Measurements from ENCODE around the gene PPP1CB.

Gene PPP1CB

DNA sequence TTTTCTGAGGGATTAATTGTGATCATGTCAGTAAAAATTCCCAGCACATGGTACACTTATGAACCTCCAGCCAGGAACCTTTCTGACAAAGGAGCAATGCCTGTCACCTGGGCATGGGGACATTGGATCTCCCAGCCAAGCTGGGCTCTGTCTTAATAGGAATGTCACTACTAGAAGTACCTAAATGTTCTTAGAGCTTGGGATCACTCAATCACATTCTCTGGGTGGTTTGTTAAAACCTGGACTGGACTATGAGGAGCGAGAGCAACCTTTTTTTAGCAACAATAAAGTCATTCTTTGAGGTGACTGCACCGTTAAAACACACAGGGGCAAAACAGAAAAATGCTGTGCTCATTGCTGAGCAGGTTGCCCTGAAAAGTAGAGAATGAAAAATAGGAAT, 6.4 kb upstream of the PPP1CB start:
- no peak for DNase-seq (ENCODE audit: low read depth)

- no peak for DNase-seq (ENCODE audit: low read depth)
Measured at GRCh38 chr2:28745876-28746275, 5.8 kb upstream of the PPP1CB start.

DNA sequence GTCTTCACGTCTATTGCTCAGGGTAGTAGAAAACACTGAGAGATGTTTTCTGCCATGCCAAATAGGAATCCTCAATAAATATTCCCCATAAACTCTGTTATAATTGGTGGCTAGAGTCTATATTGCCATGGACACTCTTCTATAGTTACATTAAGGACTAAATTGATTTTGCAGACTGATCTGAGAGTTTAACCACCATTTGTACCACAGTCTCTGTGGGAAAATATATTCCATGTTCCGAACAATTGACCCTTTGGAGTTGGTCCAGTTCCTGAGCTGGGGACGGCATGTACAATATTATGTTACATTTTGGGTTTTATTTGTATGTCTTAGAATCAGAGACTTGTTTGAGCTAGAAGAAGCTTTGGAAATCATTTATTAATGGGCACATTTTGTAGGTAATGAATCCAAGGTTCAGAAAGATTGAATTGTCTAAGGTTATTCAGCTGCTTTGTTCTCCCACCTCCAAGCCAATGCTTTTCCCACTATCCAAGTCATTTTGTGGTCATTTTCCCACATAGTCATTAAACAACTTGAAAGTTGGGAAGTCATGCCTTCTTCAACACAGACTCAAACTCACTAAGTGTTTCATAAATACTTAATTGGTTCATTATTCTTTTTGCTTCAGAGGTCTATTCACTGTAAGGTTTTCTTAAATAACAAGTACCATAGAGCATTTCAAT, 5.1 kb upstream of the PPP1CB start:
- no peak for DNase-seq (ENCODE audit: low read depth)

- DNase-seq (ENCODE audit: low read depth) = no peak
Measured at GRCh38 chr2:28747714-28748113, 3.9 kb upstream of the PPP1CB start.

GRCh38 chr2:28748176-28748575, 3.5 kb upstream of the PPP1CB start:
- DNase-seq (ENCODE audit: low read depth) = no peak

DNA sequence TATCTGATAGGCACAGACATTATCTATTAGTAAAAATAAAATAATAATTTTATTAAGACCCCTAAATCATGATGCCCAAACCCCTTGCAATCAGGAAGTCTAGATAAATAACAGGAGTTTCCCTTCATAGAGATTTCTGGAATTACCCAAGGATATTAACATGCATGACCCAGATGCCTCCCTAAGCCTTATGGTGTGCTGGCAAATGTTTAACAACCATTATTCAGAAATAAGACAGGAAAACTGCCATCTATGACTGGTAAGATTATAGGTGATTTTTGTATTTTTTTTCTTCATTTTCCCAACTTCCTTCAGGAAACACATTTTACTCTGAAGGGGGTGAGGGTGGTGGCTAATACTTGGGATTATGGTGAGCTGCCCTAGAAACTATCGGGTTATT, 2.7 kb upstream of the PPP1CB start:
- DNase-seq (ENCODE audit: low read depth) = no peak

DNA sequence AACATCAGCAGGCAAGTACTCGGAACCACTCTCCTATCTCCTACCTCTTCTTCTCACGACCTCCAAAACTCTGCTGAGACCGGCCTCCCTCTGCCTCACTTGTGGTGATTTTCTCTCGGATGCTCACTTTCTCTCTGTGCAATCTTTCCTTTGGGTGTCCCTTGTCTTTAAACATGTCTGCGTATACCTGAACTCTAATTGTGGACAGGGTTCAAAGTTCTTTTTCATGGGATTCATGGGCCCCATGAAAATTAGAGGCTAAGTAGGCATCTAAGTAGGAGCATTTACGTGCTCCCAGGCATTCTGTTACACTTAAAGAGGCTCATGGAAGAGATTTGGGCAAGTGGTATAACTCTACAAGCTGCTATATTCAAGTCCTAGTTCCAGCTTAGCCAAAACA, 2.1 kb upstream of the PPP1CB start:
- no peak for DNase-seq (ENCODE audit: low read depth)

DNA sequence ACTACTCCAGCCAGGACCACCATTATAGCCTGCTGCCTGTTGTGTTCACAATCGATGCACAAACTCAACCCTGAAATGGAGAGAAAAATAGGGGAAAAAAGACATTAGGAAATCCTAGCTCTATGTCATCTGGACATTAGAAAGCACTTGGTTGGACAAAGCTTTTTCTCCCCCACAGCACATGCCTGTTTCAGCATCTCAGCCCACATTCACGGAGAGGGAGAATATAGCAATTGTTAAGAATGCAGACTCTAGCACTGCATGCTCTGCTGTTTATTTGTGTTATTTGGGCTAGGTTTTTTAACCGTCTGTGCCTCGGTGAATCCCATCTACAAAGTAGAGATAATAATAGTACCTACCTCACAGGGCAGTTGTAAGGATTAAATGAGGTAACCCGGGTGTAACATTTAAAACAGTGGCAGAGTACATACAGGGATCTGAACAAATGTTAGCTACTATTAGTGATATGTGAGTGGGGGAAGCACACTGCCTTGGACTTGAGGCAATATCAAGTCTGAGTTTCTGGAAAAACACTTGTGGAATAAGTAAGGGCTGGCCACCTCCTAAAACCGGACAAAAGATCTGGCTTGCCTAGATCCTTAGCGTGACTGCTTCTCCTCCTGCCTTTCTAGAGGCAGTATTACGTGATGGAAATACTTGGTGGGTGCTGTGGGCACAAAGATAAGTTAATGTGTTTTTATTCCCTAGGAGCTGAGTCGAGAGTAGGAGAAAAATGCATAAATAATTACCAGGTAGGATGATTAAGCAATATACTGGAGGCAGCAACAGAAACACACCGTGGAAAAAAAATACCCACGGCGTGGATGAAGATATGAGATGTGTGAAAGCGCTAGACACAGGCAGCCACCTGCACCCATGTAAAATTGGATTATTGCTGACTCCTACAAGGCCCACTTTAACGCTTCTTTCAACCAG, 1.0 kb upstream of the PPP1CB start:
- peak; percentile 42 for DNase-seq (ENCODE audit: low read depth)

- DNase-seq (ENCODE audit: low read depth) = no peak
Measured at GRCh38 chr2:28751956-28752630, 463 bp downstream of the PPP1CB start.

GRCh38 chr2:28752631-28753376, 1.2 kb downstream of the PPP1CB start:
- no peak for DNase-seq (ENCODE audit: low read depth)

DNA sequence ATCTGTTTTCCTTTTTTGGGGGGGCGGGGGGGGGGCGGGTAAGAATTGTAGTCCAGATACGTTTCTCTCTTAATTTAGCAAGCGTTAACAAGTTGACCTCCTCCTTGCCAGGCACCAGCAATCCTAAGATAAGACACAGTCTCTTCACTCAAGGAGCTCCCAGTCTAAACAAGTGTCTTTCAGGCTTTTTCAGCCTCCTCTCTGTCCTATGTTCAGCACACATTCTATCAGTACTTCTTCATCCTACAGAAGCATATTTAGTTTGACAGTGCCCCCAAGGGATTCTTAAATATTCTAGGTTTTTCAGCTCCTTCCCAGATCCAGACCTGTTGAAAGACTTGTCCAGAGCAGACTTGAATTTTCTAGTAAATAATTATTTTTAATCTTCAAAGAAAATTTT, 2.7 kb downstream of the PPP1CB start:
- DNase-seq (ENCODE audit: low read depth) = no peak

GRCh38 chr2:28755421-28755820, 3.8 kb downstream of the PPP1CB start:
- no peak for DNase-seq (ENCODE audit: low read depth)

GRCh38 chr2:28758459-28758858, 6.8 kb downstream of the PPP1CB start:
- DNase-seq (ENCODE audit: low read depth) = no peak

DNA sequence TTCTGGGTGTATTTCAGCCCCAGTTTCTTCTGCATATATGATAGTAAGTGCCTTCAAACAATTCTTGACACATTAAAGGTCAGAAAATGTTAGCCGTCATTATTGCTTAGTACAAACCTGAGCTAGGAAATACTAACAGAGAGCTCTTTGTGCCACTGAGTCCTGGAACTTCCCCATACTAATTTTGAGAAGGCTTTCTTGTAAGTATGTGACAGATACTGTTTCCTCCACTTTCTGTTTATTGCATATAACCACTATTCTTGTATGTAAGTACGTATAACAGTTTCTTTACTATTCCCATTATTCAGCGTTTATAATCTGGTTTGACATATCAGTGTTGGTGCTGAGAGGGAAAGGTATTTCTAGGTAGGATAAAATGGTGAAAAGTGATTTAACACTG, 9.8 kb downstream of the PPP1CB start:
- DNase-seq (ENCODE audit: low read depth) = no peak

GRCh38 chr2:28764909-28765711, 13.5 kb downstream of the PPP1CB start:
- no peak for DNase-seq (ENCODE audit: low read depth)

DNA sequence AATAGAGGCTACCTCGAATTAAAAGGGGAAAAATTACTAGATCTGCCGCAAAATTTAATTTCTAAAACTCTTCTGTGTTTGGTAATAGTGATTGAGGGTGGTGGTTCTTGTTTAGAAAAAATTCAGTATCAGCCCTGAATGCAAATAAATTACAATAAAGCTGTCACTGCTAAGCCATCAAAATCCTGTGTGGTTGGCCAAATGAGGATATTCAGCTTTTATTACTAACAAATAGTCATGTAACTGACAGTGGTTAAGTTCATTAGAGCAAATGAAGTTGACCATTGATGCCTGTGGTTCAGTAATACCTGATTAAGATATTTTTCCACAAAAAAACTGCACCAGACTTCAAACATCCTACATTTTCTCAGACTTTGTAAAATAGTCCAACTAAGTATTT, 14.4 kb downstream of the PPP1CB start:
- DNase-seq (ENCODE audit: low read depth) = no peak

GRCh38 chr2:28767337-28767736, 15.7 kb downstream of the PPP1CB start:
- no peak for DNase-seq (ENCODE audit: low read depth)

DNA sequence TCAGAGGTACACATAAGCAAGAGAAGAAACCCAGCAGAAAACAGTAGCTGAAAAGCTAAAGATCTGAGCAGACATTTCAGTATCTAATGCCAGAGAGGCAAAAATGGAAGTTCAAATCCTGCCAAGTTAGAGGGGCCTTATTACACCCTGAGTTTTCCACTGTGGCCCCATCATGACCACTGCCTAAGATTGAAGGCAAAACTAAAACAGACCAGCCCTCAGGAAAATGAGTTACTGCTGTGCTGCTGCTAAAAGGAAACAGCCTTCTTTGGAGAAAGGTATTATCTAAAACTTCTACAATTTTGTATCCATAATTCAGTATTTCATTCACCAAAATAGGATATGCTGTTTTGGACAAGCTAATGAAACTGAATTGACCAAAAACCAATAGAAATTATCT, 16.8 kb downstream of the PPP1CB start:
- no peak for DNase-seq (ENCODE audit: low read depth)

DNA sequence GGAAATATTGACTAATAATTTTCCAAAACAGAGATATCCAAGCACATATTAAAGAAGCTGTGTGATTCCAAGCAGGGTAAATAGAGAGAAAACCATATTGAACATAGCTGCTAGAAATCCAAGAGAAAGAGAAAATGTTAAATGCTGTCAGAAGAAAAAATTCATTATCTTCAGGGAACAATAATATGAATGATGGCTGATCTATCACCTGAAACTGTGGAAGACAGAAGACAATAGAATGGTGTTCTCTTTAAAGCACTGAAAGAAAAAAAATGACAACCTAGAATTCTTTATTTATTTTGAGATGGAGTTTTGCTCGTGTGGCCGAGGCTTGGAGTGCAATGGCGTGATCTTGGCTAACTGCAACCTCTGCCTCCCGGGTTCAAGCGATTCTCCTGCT, 17.3 kb downstream of the PPP1CB start:
- no peak for DNase-seq (ENCODE audit: low read depth)

- DNase-seq (ENCODE audit: low read depth) = no peak
Measured at GRCh38 chr2:28772351-28772750, 20.7 kb downstream of the PPP1CB start.

- no peak for DNase-seq (ENCODE audit: low read depth)
Measured at GRCh38 chr2:28776471-28776870, 24.8 kb downstream of the PPP1CB start.

Data from stimulated activated CD4-positive, alpha-beta T cell treated with anti-CD3 and anti-CD28 coated beads, Interleukin-2, amount 100 ng/mL, for 4 hours (primary cell).